IMR-90 (cell line): Measurements from ENCODE around the gene SERF2. TPM values are rescaled to one million over a fixed set of nuclear protein-coding genes. Genes with fewer than 3 reads are reported as not detected.

ENCODE experiments used
- ATAC-seq: fragments of 200-7000 bp; cut with Tn5 transposase; 2 replicates; pipeline ENCODE4 v1.9.1; 2020; ENCODE audit warnings: low read depth, mild to moderate bottlenecking, moderate library complexity
- BruUV-seq: library from RNA; stranded (reverse); fragments of 400-500 nt; replicated peaks from 2 replicates; lab custom pipeline; 2021; lab: Mats Ljungman, UMichigan
- CTCF ChIA-PET: fragments of 300-600 bp; formaldehyde crosslinking; extraction: SDS; loops from one replicate; lab custom pipeline; 2021; ENCODE audit warnings: antibody characterized with exemption; lab: Yijun Ruan, JAX
- POLR2A ChIA-PET: fragments of 300-600 bp; sonication (Branson Sonifier 250); formaldehyde crosslinking; loops from one replicate; lab custom pipeline; 2022; ENCODE audit warnings: antibody characterized with exemption; ENCODE audit not compliant: unreplicated experiment; lab: Charles Lee
- DNase-seq: peaks from one replicate; pipeline ENCODE4 v3.0.0; 2013
- H2AFZ ChIP-seq: replicated peaks from 2 replicates; pipeline ENCODE3; 2013; ENCODE audit warnings: low read length, mild to moderate bottlenecking; ENCODE audit not compliant: poor library complexity
- H2AK5ac ChIP-seq: 2 replicates; pipeline ENCODE4 v1.6.1; 2013; ENCODE audit warnings: low read depth, low read length, inconsistent platforms
- H2AK9ac ChIP-seq: replicated peaks from 2 replicates; pipeline ENCODE3; 2013; ENCODE audit warnings: mild to moderate bottlenecking, low read depth, low read length, moderate library complexity; ENCODE audit not compliant: poor library complexity
- H2BK120ac ChIP-seq: 2 replicates; pipeline ENCODE4 v1.6.1; 2013; ENCODE audit warnings: low read depth, low read length, inconsistent platforms
- H2BK15ac ChIP-seq: 3 replicates; pipeline ENCODE4 v1.6.1; 2013; ENCODE audit warnings: low read depth, low read length, inconsistent platforms
- H2BK20ac ChIP-seq: 2 replicates; pipeline ENCODE4 v1.6.1; 2013; ENCODE audit warnings: low read depth, mild to moderate bottlenecking, inconsistent platforms, low read length, moderate library complexity
- H2BK5ac ChIP-seq: 2 replicates; pipeline ENCODE4 v1.6.1; 2013; ENCODE audit warnings: mild to moderate bottlenecking, low read depth, low read length, inconsistent platforms; ENCODE audit not compliant: poor library complexity, severe bottlenecking
- H3K14ac ChIP-seq: replicated peaks from 2 replicates; pipeline ENCODE4 v1.6.1; 2013; ENCODE audit warnings: low read depth, low read length, inconsistent platforms
- H3K18ac ChIP-seq: 2 replicates; pipeline ENCODE4 v1.6.1; 2013; ENCODE audit warnings: low read depth, low read length, control low read depth
- H3K23ac ChIP-seq: 2 replicates; pipeline ENCODE4 v1.6.1; 2013; ENCODE audit warnings: low read depth, low read length, inconsistent platforms
- H3K27ac ChIP-seq: 2 replicates; pipeline ENCODE4 v1.5.1; 2013; ENCODE audit warnings: mild to moderate bottlenecking, control low read depth, low read length; ENCODE audit not compliant: insufficient read depth
- H3K27me3 ChIP-seq: 2 replicates; pipeline ENCODE4 v1.6.1; 2013; ENCODE audit warnings: low read length; ENCODE audit not compliant: control insufficient read depth, insufficient read depth
- H3K36me3 ChIP-seq: 2 replicates; pipeline ENCODE4 v1.6.1; 2013; ENCODE audit warnings: low read length, mixed read lengths; ENCODE audit not compliant: control insufficient read depth, insufficient read depth
- H3K4ac ChIP-seq: 2 replicates; pipeline ENCODE4 v1.6.1; 2013; ENCODE audit warnings: low read depth, low read length, inconsistent platforms
- H3K4me1 ChIP-seq: 2 replicates; pipeline ENCODE4 v1.6.1; 2013; ENCODE audit warnings: low read length, mixed read lengths; ENCODE audit not compliant: control insufficient read depth, insufficient read depth
- H3K4me2 ChIP-seq: 2 replicates; pipeline ENCODE4 v1.6.1; 2013; ENCODE audit warnings: low read depth, mild to moderate bottlenecking, control low read depth, low read length, moderate library complexity
- H3K4me3 ChIP-seq: 2 replicates; pipeline ENCODE4 v1.5.1; 2013; ENCODE audit warnings: low read depth, mild to moderate bottlenecking, control low read depth, low read length, moderate library complexity; ENCODE audit not compliant: insufficient read depth
- H3K56ac ChIP-seq: 2 replicates; pipeline ENCODE4 v1.6.1; 2013; ENCODE audit warnings: low read length, inconsistent platforms; ENCODE audit not compliant: insufficient read depth; ENCODE audit errors: extremely low read depth
- H3K79me1 ChIP-seq, 2 experiments: 2 replicates each; pipeline ENCODE4 v1.6.1; 2013; ENCODE audit warnings: low read length in 2 of 2, inconsistent platforms in 1 of 2, low read depth in 1 of 2
- H3K9ac ChIP-seq: 2 replicates; pipeline ENCODE4 v1.6.1; 2013; ENCODE audit warnings: low read depth, low read length, control low read depth
- H3K9me1 ChIP-seq: 2 replicates; pipeline ENCODE4 v1.6.1; 2013; ENCODE audit warnings: low read length, inconsistent platforms; ENCODE audit not compliant: insufficient read depth
- H3K9me3 ChIP-seq: 2 replicates; pipeline ENCODE4 v1.6.1; 2013; ENCODE audit warnings: low read length; ENCODE audit not compliant: control insufficient read depth, insufficient read depth
- H4K20me1 ChIP-seq: 2 replicates; pipeline ENCODE4 v1.6.1; 2013; ENCODE audit warnings: low read length, inconsistent platforms; ENCODE audit not compliant: insufficient read depth
- H4K5ac ChIP-seq: 2 replicates; pipeline ENCODE4 v1.6.1; 2013; ENCODE audit warnings: mild to moderate bottlenecking, low read depth, low read length, control low read depth
- H4K8ac ChIP-seq, 2 experiments: 2 replicates each; pipeline ENCODE4 v1.6.1; 2013; ENCODE audit warnings: low read depth in 2 of 2, low read length in 2 of 2, control low read depth in 1 of 2, inconsistent platforms in 1 of 2
- H4K91ac ChIP-seq: 2 replicates; pipeline ENCODE4 v1.6.1; 2013; ENCODE audit warnings: low read depth, low read length, inconsistent platforms; ENCODE audit not compliant: insufficient read depth
- CEBPB ChIP-seq: IDR thresholded peaks from 2 replicates; pipeline ENCODE4 v1.6.1; 2012; ENCODE audit warnings: low read depth, low read length, improper control_type of control experiment
- FOS ChIP-seq: fragments of 150-350 bp; IDR thresholded peaks from 2 replicates; pipeline ENCODE4 v1.6.1; 2016; ENCODE audit warnings: low read depth, low read length
- MAFK ChIP-seq: IDR thresholded peaks from 2 replicates; pipeline ENCODE4 v1.6.1; 2012; ENCODE audit warnings: low read depth, low read length, improper control_type of control experiment
- RCOR1 ChIP-seq: IDR thresholded peaks from 2 replicates; pipeline ENCODE4 v1.6.1; 2012; ENCODE audit warnings: mild to moderate bottlenecking, low read length, improper control_type of control experiment; ENCODE audit not compliant: insufficient replicate concordance
- WGBS, 2 experiments: methylation state at CpG; one replicate each; pipeline versions ENCODE4 v1.1.5 to v1.1.7; 2013; ENCODE audit warnings: missing lambda C conversion rate in 2 of 2; ENCODE audit not compliant: insufficient read length in 1 of 2; ENCODE audit errors: extremely low coverage in 2 of 2; 5-methylcytosine and 5-hydroxymethylcytosine counted together
- dilution Hi-C: fragments of 300-500 bp; cut with HindIII; formaldehyde crosslinking; loops from one replicate; pipeline ENCODE4 v1.14.3; 2018; ENCODE audit warnings: low sequenced_read_pairs; ENCODE audit not compliant: unreplicated experiment
- in situ Hi-C: fragments of 300-500 bp; cut with MboI; formaldehyde crosslinking; loops from 3 replicates; pipeline ENCODE4 v1.14.3; 2019; ENCODE audit warnings: low sequenced_read_pairs, inconsistent platforms, mixed read lengths
- intact Hi-C: fragments of 100-400 bp; cut with micrococcal nuclease; formaldehyde crosslinking; loops from 2 replicates; pipeline ENCODE4 v1.10.0; 2022
- polyA plus RNA-seq, 3 experiments: library from polyadenylated mRNA; depleted of rRNA; stranded (reverse); fragments of >200 nt; gene quantifications; 2 replicates each; pipeline ENCODE4 v1.2.3, GENCODE V29; 2012; ENCODE audit warnings: low replicate concordance in 1 of 3
- total RNA-seq: library from RNA; depleted of rRNA; stranded (reverse); fragments of >200 nt; gene quantifications from 2 replicates; pipeline ENCODE4 v1.2.3, GENCODE V29; 2012

SERF2 gene
- total and polyA plus RNA-seq, 2 of the 4 experiments (the other 2 are of a cell fraction) = 526 to 2,187 TPM

- ChIA-PET CTCF (no interaction called here), POLR2A (no interaction called here)
- H4K20me1 ChIP-seq = peaks cover 77% of the 10 kb centered on the region
- H3K79me1 ChIP-seq = peaks cover 10 to 58% of the 10 kb centered on the region in 2 experiments; a peak in 3 of 4 replicates
- dilution Hi-C loops = no loop called here
- BruUV-seq = no TSS peak
- peak overlapping the region; percentile 42; the same call in 1 of the 2 replicates for H3K4me2 ChIP-seq
- no peak overlapping the region; the same call in 1 of the 2 replicates for H3K14ac ChIP-seq
- H4K5ac ChIP-seq = no peak overlapping the region; the same call in 1 of the 2 replicates
- H3K9me1 ChIP-seq = peaks cover 12% of the 10 kb centered on the region; the same call in 1 of the 2 replicates
- no peak overlapping the region for H2BK5ac ChIP-seq
- no peak for ATAC-seq
- no peak overlapping the region for H2BK15ac ChIP-seq
- no peak overlapping the region for H2BK120ac ChIP-seq
- in situ Hi-C loops = no loop called here
- no peak overlapping the region for H2AK9ac ChIP-seq
- H2AK5ac ChIP-seq = no peak overlapping the region
- no peak overlapping the region for H4K8ac ChIP-seq
- WGBS, 2 experiments = no CpG with 5 or more reads among the region's 12 CpGs
- no peak overlapping the region for H2BK20ac ChIP-seq
- peaks cover 7% of the 10 kb centered on the region for H3K4me1 ChIP-seq
- intact Hi-C loops = no loop called here
- TF ChIP-seq CEBPB (no peak), FOS (no peak), MAFK (no peak), RCOR1 (no peak)
- DNase-seq = no peak
- H3K56ac ChIP-seq = no peak overlapping the region
- H2AFZ ChIP-seq = no peak overlapping the region
- no peak overlapping the region for H3K18ac ChIP-seq
- H3K9me3 ChIP-seq = no peaks in the 10 kb centered on the region
- no peak overlapping the region for H3K27ac ChIP-seq
- H3K4me3 ChIP-seq = no peak overlapping the region
- H3K27me3 ChIP-seq = no peaks in the 10 kb centered on the region
- no peak overlapping the region for H3K4ac ChIP-seq
- H4K91ac ChIP-seq = no peak overlapping the region
- H3K23ac ChIP-seq = peak overlapping the region; percentile 72; the same call in 1 of the 2 replicates
- no peak overlapping the region for H3K9ac ChIP-seq
- H3K36me3 ChIP-seq = peaks cover 14% of the 10 kb centered on the region
Measured at GRCh38 chr15:43749690-43750345, 42.3 kb upstream of the SERF2 start.
